ENCODE results near the gene FBXO47. TPM values are rescaled to one million over a fixed set of nuclear protein-coding genes. Genes with fewer than 3 reads are reported as not detected.

The FBXO47 gene
- total and polyA plus RNA-seq, 9 donors = not detected

DNA sequence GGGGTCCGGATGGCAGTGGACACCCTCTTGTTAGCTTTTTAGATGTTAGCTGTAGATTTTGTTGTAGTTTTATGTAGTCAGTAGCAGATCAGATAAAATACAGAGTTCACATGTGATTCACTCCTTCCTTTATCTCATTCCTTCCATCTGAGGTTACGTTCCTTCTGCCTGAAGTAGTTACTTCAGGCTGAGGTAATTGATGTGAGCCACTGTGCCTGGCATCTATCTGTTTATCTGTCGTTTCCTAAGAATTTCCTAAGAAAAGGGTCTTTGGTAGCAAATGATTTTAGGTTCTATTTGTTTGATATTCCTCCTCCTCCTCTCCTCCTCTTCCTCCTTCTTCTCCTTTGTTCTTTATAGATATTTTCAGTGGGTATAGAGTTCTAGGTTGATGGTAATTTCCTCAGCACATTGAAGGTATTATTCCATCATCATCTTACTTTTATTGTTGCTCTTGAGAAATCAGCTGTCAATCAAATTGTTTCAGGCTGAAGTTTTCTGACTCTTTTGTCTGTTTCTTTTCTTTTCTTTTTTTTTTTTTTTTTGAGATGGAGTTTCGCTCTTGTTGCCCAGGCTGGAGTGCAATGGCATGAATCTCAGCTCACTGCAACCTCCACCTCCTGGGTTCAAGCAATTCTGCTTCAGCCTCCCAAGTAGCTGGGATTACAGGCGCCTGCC, 29.6 kb upstream of the FBXO47 start:
- H3K9me3 ChIP-seq = peaks cover 0 to 3% of the 10 kb centered on the region in 2 donors
- intact Hi-C loops (cut with DNase I) = no loop called here
- H3K27me3 ChIP-seq = no peaks in the 10 kb centered on the region
- peaks cover 7% of the 10 kb centered on the region for H3K4me1 ChIP-seq (ENCODE audit: insufficient read depth)
- no peak for DNase-seq
- TF ChIP-seq EP300 (IDR thresholded peaks at IDR 0.05) (no peak), CTCF (IDR thresholded peaks at IDR 0.05) (no peak), POLR2A (IDR thresholded peaks at IDR 0.05) (no peak)
- no peaks in the 10 kb centered on the region for H3K36me3 ChIP-seq
- WGBS, 3 donors = 91 to 94% (median 93%) methylated on average over 5 of the region's 5 CpGs
- no peak overlapping the region for H3K27ac ChIP-seq
- no peak overlapping the region for H3K4me3 ChIP-seq

- intact Hi-C loops (cut with DNase I) = loop anchor here in 1 of 4 donors (5.0 kb wide), 1 partner anchor 63 kb away; no protein-coding TSS in a partner anchor
- Histone ChIP-seq H3K9me3 (peaks cover 0 to 3% of the 10 kb centered on the region in 2 donors), H3K27me3 (no peaks in the 10 kb centered on the region), H3K36me3 (no peaks in the 10 kb centered on the region), H3K27ac (no peak overlapping the region), H3K4me1 (ENCODE audit: insufficient read depth) (peaks cover 1% of the 10 kb centered on the region), H3K4me3 (no peak overlapping the region)
- WGBS, 3 donors = 13 to 20% (median 18%) methylated on average over 2 of the region's 2 CpGs
- TF ChIP-seq CTCF (IDR thresholded peaks at IDR 0.05) (no peak), EP300 (IDR thresholded peaks at IDR 0.05) (no peak), POLR2A (IDR thresholded peaks at IDR 0.05) (no peak)
- DNase-seq = no peak
Measured at GRCh38 chr17:38994026-38994425, 26.8 kb upstream of the FBXO47 start.

DNA sequence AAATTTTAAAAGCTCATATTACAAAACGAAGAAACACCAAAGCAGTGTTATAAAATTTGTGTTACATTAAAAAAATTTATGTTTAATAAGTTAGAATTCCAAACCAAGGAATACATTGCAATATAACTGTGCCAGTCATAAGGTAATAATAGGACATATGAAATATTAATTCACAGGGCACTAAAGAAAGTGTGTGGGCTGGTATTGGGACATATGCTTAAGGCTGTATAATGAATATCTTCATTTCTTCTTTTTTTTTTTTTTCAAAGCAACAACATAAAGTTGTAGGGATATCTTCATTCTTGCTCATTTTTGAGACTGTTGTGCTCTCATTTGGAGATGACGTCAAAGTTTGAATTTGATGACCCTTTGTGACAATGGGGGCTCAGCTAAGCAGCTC, 17.5 kb upstream of the FBXO47 start:
- Histone ChIP-seq H3K4me1 (ENCODE audit: insufficient read depth) (peaks cover 4% of the 10 kb centered on the region), H3K9me3 (no peaks in the 10 kb centered on the region), H3K27ac (no peak overlapping the region), H3K27me3 (no peaks in the 10 kb centered on the region), H3K4me3 (no peak overlapping the region), H3K36me3 (no peaks in the 10 kb centered on the region)
- TF ChIP-seq POLR2A (IDR thresholded peaks at IDR 0.05) (no peak), CTCF (IDR thresholded peaks at IDR 0.05) (no peak), EP300 (IDR thresholded peaks at IDR 0.05) (no peak)
- intact Hi-C loops (cut with DNase I) = loop anchor here in 3 of 4 donors (5.0 to 10.0 kb wide), 4 partner anchors 168 to 250 kb away; partner anchors contain the start of gene PLXDC1 (in 1 of the 3)
- DNase-seq = no peak
- WGBS, 3 donors = 70 to 91% (median 83%) methylated on average over 2 of the region's 2 CpGs

DNA sequence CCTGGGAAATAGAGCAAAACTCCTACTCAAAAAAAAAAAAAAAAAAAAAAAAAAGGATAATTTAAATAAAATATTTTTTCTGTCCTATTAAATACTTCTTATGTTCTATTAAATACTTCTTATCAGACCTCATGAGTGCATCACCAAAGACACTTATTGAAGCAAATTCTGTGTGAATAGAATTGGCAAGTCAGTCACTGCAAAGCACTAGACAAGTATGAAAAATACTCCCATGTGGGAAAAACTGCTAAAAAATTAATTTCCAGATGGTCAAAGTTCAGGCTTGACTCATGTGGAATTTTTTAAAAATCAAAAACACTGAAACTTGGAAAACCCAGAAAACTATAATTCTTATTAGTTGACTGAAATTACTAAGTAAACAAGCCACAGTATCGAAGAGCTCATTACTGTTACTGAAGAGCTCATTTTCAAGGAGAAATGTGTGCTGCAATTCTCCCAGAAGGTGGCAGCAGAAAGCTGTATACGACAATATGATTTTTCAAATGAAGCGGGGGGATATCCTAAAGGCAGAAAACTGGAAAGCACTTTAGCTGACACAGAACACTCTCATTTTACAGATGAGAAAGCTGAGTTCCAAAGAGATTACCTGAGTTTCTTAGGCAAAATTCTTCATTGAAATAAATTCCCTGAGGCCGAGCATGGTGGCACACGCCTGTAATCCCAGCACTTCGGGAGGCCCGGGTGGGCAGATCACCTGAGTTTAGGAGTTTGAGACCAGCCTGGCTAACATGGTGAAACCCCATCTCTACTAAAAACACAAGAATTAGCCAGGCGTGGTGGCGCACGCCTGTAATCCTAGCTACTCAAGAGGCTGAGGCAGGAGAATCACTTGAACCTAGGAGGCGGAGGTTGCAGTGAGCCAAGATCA, 15.9 kb upstream of the FBXO47 start:
- no peak overlapping the region for H3K27ac ChIP-seq
- peaks cover 4% of the 10 kb centered on the region for H3K4me1 ChIP-seq (ENCODE audit: insufficient read depth)
- peak in 2 of 5 donors; percentile 39 to 68 for DNase-seq
- no peaks in the 10 kb centered on the region for H3K36me3 ChIP-seq
- H3K27me3 ChIP-seq = no peaks in the 10 kb centered on the region
- WGBS, 3 donors = 51 to 57% (median 56%) methylated on average over 11 of the region's 11 CpGs
- H3K4me3 ChIP-seq = no peak overlapping the region
- TF ChIP-seq POLR2A (IDR thresholded peaks at IDR 0.05) = no peak
- peak; percentile 65 to 91 (median 76) for TF ChIP-seq CTCF (IDR thresholded peaks at IDR 0.05)
- no peak for TF ChIP-seq EP300 (IDR thresholded peaks at IDR 0.05)
- intact Hi-C loops (cut with DNase I) = loop anchor here (2.0 to 10.0 kb wide), 5 partner anchors 169 to 252 kb away; partner anchors contain the start of gene PLXDC1 (in 1 of the 4)
- H3K9me3 ChIP-seq = no peaks in the 10 kb centered on the region
